GM21526 (cell line): ENCODE data around the gene CCT6B.
"Not testable (repeated sequence)": the region's sequence is repeated elsewhere in the genome, so short reads cannot be mapped to it uniquely, and the experiment has no call there.

Experiments used
- ATAC-seq: cut with Tn5 transposase; IDR thresholded peaks from one replicate; pipeline ENCODE4 v1.9.1; 2021; ENCODE audit warnings: moderate library complexity; ENCODE audit not compliant: unreplicated experiment, low FRiP score

The CCT6B gene

DNA sequence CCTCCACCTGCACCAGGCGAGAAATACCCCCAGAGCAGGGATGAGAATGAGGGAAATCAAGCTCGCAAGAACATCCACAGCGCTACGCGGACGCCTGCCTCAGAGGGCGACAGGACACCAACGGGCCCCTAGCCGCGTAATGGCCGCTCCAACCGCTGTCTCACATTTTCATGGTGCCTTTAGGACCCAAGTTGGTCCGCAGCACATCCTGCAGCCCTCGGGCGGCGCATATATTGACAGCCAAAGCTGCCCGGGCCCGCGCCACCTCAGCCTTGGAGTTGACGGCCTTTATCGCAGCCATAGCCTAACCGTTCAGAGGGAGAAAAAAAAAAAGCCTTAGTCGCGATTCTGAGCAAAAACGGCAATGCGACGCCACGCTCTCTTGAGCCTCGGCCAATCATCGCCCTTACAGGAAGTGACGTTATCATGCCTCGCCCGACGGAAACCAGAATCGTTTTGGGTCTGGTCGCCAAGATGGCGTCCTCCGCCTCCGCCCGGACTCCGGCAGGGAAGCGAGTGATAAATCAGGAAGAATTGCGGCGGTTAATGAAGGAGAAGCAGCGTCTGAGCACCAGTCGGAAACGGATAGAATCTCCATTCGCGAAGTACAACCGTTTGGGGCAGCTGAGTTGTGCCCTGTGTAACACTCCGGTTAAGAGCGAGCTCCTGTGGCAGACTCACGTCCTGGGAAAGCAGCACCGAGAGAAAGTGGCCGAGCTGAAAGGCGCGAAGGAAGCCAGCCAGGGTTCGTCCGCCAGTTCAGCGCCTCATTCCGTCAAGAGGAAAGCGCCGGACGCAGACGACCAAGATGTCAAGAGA is at the start of gene CCT6B, which contains the start of gene ZNF830:
CCT6B (minus strand) TSS at position 368 of the 819 bp plus-strand sequence; CDS start at position 301, 67 bp downstream.
ZNF830 (plus strand) TSS at position 448 of the 819 bp plus-strand sequence; CDS start at position 475, 27 bp downstream.
- peak; percentile 85 for ATAC-seq

DNA sequence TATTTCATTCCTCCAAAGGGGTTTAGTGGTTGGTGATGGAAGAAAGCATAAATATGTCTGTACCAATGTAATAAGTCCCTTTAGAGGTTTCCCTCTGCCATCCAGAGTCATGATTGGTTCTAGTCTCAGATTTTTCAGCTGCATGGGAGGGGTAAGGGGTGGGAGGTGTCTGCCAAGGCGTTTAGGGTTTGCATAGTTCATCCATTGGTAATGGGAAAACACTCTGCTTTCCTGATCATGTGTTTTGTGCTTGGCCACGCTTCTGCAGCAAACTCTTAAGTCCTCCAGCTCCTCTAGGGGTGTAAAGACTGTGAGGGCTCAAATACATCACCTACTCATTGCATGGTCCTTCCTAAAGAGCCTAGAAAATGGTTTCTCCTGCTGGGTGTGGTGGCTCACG is 48.8 kb upstream of the CCT6B start:
- no peak for ATAC-seq

GRCh38 chr17:35006961-35007360 is 45.7 kb upstream of the CCT6B start:
- no peak for ATAC-seq

DNA sequence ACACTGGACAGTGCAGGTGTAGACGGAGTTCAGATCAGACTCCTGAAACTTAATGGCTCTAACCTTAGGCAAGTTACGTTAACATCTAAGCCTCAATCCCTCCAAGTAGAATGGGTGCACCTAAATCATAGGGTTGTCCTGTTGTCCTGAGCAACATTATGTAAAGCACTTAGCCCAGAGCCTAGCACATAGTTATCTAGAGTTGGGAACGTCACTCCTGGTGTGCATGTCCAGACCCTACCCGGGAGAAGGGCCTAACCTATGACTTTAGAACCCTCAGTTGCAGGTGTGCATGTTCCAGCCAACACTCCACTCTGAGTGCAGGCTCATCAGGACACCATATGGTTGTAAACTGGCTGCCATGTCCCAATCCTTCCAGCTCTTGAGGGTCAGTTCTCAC is 45.1 kb upstream of the CCT6B start:
- no peak for ATAC-seq

GRCh38 chr17:35003778-35004177 is 42.5 kb upstream of the CCT6B start:
- ATAC-seq, result no peak

DNA sequence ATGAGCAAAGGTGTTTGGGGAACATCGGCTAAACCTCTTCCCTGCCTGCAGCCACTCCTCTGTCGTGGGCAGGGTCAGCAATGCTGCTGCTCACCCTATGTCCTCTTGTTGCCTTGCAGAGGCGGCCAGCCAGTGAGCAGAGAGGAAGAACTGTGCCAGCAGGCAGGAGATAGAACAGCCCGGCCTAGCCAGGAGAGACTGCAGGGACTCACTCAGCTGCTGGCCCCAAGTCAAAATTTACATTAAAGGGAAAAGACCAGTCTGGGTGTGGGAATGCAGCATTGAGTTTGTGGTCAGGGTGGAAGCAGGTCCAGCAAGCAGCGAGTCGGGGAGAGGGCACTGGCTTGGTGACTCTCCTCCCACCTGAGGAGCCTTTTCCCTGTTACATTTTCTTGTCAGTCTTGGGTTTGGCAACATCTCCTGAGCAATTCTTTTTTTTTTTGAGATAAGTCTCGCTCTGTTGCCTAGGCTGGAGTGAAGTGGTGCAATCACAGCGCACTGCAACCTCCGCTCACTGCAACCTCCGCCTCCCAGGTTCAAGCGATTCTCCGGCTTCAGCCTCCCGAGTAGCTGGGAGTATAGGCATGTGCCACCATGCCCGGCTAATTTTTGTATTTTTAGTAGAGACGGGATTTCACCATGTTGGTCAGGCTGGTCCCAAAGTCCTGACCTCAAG is 41.8 kb upstream of the CCT6B start:
- ATAC-seq, result no peak

DNA sequence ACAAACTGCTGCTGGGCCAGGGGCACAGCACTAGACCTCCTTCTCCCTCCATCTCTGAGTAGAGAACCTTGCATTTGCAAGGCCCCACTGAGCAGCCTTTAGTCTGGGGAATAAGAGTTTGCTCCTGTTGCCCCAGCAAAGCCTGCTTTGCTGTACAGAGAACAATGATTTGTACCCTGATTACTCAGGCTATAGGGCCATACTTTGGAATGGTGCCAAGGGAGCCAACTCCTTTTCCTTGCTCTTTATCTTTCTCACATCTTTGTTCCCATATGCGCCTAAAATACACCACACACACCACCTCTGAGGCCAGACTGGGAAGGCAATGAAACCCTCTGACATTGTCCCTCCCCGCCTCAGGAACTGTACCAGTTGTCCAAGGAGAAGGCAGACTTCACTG is 40.3 kb upstream of the CCT6B start:
- no peak for ATAC-seq

- ATAC-seq, result not testable (repeated sequence)
These were observed 39.7 kb upstream of the CCT6B start for GRCh38 chr17:35000965-35001364.

- ATAC-seq, result no peak
These were observed 38.2 kb upstream of the CCT6B start for GRCh38 chr17:34999456-34999855.

DNA sequence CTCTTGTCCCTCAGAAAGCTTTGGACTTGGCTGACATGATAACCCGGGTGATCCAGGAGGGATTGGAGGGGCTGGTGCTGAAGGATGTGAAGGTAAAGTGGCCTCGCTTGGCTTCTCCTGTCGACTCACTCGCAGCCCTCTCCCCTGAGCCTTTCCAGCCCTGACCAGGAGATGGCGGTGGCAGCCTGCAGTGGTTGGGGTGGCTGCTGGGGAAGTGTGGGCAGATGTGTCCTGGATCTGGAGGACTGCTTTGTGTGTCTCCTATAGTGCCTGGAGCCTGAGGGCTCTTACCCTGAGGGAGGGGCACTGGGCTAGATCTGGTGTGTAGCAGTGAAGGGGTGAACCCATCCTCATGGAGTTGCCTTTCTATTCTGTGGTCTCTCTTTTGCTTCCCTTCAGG is 36.9 kb upstream of the CCT6B start:
- ATAC-seq, result no peak

GRCh38 chr17:34997355-34997862 is 36.1 kb upstream of the CCT6B start:
- no peak for ATAC-seq

- no peak for ATAC-seq
These were observed 35.4 kb upstream of the CCT6B start for GRCh38 chr17:34996422-34997285.

DNA sequence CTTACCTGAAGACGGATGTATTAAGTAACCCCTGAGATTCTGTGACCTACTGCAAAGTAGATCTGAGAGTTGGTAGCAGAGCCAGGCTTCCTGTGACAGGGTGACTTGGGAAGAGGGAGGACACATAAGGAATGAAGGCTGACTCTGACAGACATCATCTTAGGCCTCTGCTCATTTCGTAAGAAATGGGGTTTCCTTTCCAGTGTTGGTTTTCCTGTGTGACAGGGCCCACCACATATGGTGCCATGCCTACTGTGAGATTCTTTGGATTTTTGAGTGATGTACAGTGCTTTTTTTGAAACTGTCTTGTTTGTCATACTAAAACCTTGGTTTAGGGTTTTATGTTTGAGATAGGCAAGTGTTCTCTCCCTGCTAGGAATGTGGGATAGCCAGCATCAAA is 31.8 kb upstream of the CCT6B start:
- no peak for ATAC-seq

- ATAC-seq, result no peak
These were observed 30.3 kb upstream of the CCT6B start for GRCh38 chr17:34991606-34992005.

DNA sequence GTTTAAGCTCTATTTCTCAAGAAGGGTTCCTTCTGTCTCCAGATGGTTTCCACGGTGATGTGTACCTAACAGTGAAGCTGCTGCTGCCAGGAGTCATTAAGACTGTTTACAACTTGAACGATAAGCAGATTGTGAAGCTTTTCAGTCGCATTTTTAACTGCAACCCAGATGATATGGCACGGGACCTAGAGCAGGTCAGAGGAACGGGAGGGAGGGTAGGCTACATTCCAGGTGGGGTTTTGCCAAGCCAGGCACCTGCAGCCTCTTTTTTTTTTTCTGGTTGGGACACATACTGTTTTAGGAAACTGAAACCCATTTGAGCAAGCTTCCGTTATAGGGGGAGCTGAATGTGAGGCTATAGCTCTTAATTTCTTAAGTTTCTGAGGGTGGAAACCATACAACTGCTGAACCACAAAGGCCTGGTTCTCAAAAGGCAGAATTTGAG is 29.7 kb upstream of the CCT6B start:
- ATAC-seq, result no peak

GRCh38 chr17:34989473-34989872 is 28.2 kb upstream of the CCT6B start:
- ATAC-seq, result no peak

- no peak for ATAC-seq
These were observed 27.4 kb upstream of the CCT6B start for GRCh38 chr17:34988644-34989043.

GRCh38 chr17:34987232-34987631 is 26.0 kb upstream of the CCT6B start:
- no peak for ATAC-seq

GRCh38 chr17:34981538-34982241 is 20.4 kb upstream of the CCT6B start:
- no peak for ATAC-seq
